Trophoblast cell (in vitro differentiated cells and primary cell): ENCODE measurements around the gene WDR49.

ENCODE experiments used
- DNase-seq, 2 donors: peaks; one replicate each; pipeline ENCODE4 v3.0.0-alpha.2; 2016
- H2AFZ ChIP-seq: 2 replicates; pipeline ENCODE4 v1.6.1; 2013; ENCODE audit warnings: low read length, moderate library complexity, mild to moderate bottlenecking; ENCODE audit not compliant: insufficient read depth, poor library complexity
- H2AK5ac ChIP-seq: 2 replicates; pipeline ENCODE4 v1.6.1; 2013; ENCODE audit warnings: mild to moderate bottlenecking, low read length
- H2BK120ac ChIP-seq: 2 replicates; pipeline ENCODE4 v1.6.1; 2013; ENCODE audit warnings: low read length, mild to moderate bottlenecking, moderate library complexity; ENCODE audit not compliant: insufficient read depth, poor library complexity
- H2BK12ac ChIP-seq: 2 replicates; pipeline ENCODE4 v1.6.1; 2013; ENCODE audit warnings: mild to moderate bottlenecking, low read length, moderate library complexity
- H2BK5ac ChIP-seq: 2 replicates; pipeline ENCODE4 v1.6.1; 2013; ENCODE audit warnings: low read length, low read depth, moderate library complexity, mild to moderate bottlenecking; ENCODE audit not compliant: poor library complexity
- H3K14ac ChIP-seq: 2 replicates; pipeline ENCODE4 v1.6.1; 2013; ENCODE audit warnings: mild to moderate bottlenecking, low read length
- H3K18ac ChIP-seq: 2 replicates; pipeline ENCODE4 v1.6.1; 2013; ENCODE audit warnings: mild to moderate bottlenecking, low read length
- H3K23ac ChIP-seq: 2 replicates; pipeline ENCODE4 v1.6.1; 2013; ENCODE audit warnings: low read length
- H3K27ac ChIP-seq: 2 replicates; pipeline ENCODE4 v1.5.1; 2013; ENCODE audit warnings: low read depth, mild to moderate bottlenecking, inconsistent platforms, low read length, moderate library complexity
- H3K27me3 ChIP-seq: 2 replicates; pipeline ENCODE4 v1.6.1; 2013; ENCODE audit warnings: inconsistent platforms, mild to moderate bottlenecking, low read length, moderate library complexity; ENCODE audit not compliant: insufficient read depth
- H3K36me3 ChIP-seq, 2 experiments: 1 replicate in 1 of 2; 2 replicates in 1 of 2; pipeline ENCODE4 v1.6.1; 2013; ENCODE audit warnings: low read length in 2 of 2, mild to moderate bottlenecking in 2 of 2, moderate library complexity in 1 of 2; ENCODE audit not compliant: insufficient read depth in 2 of 2, control insufficient read depth in 1 of 2
- H3K4ac ChIP-seq: 2 replicates; pipeline ENCODE4 v1.6.1; 2013; ENCODE audit warnings: low read depth, mild to moderate bottlenecking, low read length, moderate library complexity
- H3K4me1 ChIP-seq, 2 experiments: 1 replicate in 1 of 2; 2 replicates in 1 of 2; pipeline ENCODE4 v1.6.1; 2013; ENCODE audit warnings: low read length in 2 of 2, mild to moderate bottlenecking in 2 of 2, moderate library complexity in 1 of 2; ENCODE audit not compliant: insufficient read depth in 2 of 2, control insufficient read depth in 1 of 2
- H3K4me2 ChIP-seq: 2 replicates; pipeline ENCODE4 v1.6.1; 2013; ENCODE audit warnings: inconsistent platforms, mild to moderate bottlenecking, low read length, moderate library complexity
- H3K4me3 ChIP-seq: 2 replicates; pipeline ENCODE4 v1.5.1; 2013; ENCODE audit warnings: mild to moderate bottlenecking, low read depth, low read length, inconsistent platforms
- H3K79me1 ChIP-seq: one replicate; pipeline ENCODE4 v1.6.1; 2013; ENCODE audit warnings: low read length
- H3K79me2 ChIP-seq: 2 replicates; pipeline ENCODE4 v1.6.1; 2013; ENCODE audit warnings: low read length, mild to moderate bottlenecking; ENCODE audit not compliant: control insufficient read depth, insufficient read depth, poor library complexity
- H3K9ac ChIP-seq: 2 replicates; pipeline ENCODE4 v1.6.1; 2013; ENCODE audit warnings: mild to moderate bottlenecking, low read length
- H3K9me3 ChIP-seq: 2 replicates; pipeline ENCODE4 v1.6.1; 2013; ENCODE audit warnings: low read depth, mild to moderate bottlenecking, control low read depth, inconsistent platforms, low read length; ENCODE audit not compliant: insufficient read depth
- H4K12ac ChIP-seq: 2 replicates; pipeline ENCODE4 v1.6.1; 2013; ENCODE audit warnings: low read depth, mild to moderate bottlenecking, low read length, moderate library complexity
- H4K8ac ChIP-seq: 2 replicates; pipeline ENCODE4 v1.6.1; 2013; ENCODE audit warnings: low read depth, mild to moderate bottlenecking, low read length, moderate library complexity
- H4K91ac ChIP-seq: one replicate; pipeline ENCODE4 v1.6.1; 2013; ENCODE audit warnings: low read depth, mild to moderate bottlenecking, low read length, moderate library complexity
- WGBS: extraction: QIAGEN DNeasy Blood & Tissue Kit; methylation state at CpG from one replicate; pipeline ENCODE4 v1.1.7; 2013; ENCODE audit warnings: missing lambda C conversion rate; ENCODE audit not compliant: insufficient read length, insufficient coverage; ENCODE audit errors: extremely low coverage; 5-methylcytosine and 5-hydroxymethylcytosine counted together

The WDR49 gene

DNA sequence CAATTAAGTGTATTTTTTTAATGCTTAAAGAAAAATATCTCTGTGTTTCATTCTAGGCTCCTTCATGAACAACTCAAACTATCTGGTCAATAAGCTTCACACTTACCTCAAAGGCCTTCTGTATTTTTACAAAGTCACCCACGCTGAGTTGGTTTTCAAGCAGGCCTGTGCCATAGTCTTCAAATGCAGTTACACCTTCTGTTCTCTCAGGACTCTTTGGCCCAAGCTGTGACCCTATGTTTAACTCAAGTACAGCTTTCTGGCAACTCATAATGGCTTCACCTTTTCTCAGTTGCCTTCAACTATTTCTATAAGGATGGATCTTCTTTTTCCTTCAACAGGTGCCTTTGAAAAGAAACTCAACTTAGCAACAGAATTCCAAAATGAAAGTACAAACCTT lies 587 bp downstream of the WDR49 start:
- H2BK5ac ChIP-seq, result no peak overlapping the region
- H3K9me3 ChIP-seq, result no peaks in the 10 kb centered on the region
- WGBS, result no CpG with 5 or more reads among the region's 1 CpG
- no peak overlapping the region for H3K18ac ChIP-seq
- no peak overlapping the region for H2BK120ac ChIP-seq
- H3K4ac ChIP-seq, result no peak overlapping the region
- H3K79me2 ChIP-seq, result no peaks in the 10 kb centered on the region
- H3K9ac ChIP-seq, result no peak overlapping the region
- no peaks in the 10 kb centered on the region for H3K79me1 ChIP-seq
- no peak overlapping the region for H4K91ac ChIP-seq
- no peak overlapping the region for H4K12ac ChIP-seq
- no peak for DNase-seq
- H2AK5ac ChIP-seq, result no peak overlapping the region
- no peak overlapping the region for H3K4me3 ChIP-seq
- H2BK12ac ChIP-seq, result no peak overlapping the region
- no peak overlapping the region for H3K23ac ChIP-seq
- H3K27ac ChIP-seq, result no peak overlapping the region
- no peaks in the 10 kb centered on the region for H3K4me1 ChIP-seq
- no peak overlapping the region for H3K4me2 ChIP-seq
- H3K36me3 ChIP-seq, result no peaks in the 10 kb centered on the region
- no peak overlapping the region for H2AFZ ChIP-seq
- H3K27me3 ChIP-seq, result no peaks in the 10 kb centered on the region
- no peak overlapping the region for H3K14ac ChIP-seq
- no peak overlapping the region for H4K8ac ChIP-seq

DNA sequence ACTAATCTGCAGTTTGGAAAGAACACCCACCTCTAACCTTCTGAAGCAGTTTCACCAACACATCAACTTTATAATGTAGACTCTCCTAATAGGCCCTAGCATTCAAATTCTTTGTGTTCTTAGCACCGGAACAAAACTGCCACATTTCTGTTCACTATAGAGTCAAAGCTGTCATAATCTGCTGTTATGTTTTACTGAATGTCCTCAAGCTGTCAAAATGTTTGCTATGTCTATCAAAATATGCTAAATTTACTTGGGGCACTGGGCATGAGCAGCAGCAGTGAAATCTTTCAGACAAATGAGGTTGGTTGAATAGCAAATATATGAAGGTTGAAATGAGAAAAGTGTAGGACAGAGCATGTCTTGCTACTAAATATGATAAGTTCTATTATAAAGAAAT lies 1.9 kb downstream of the WDR49 start:
- Histone ChIP-seq H2AFZ (no peak overlapping the region), H4K8ac (no peak overlapping the region), H3K27me3 (no peaks in the 10 kb centered on the region), H3K27ac (no peak overlapping the region), H3K4me2 (no peak overlapping the region), H3K4me3 (no peak overlapping the region), H2AK5ac (no peak overlapping the region), H3K4me1 (no peaks in the 10 kb centered on the region), H4K12ac (no peak overlapping the region), H3K9ac (no peak overlapping the region), H2BK120ac (no peak overlapping the region), H3K79me1 (no peaks in the 10 kb centered on the region), H4K91ac (no peak overlapping the region), H3K9me3 (no peaks in the 10 kb centered on the region), H2BK12ac (no peak overlapping the region), H3K36me3 (no peaks in the 10 kb centered on the region), H3K14ac (no peak overlapping the region), H3K18ac (no peak overlapping the region), H3K23ac (no peak overlapping the region), H3K79me2 (no peaks in the 10 kb centered on the region), H3K4ac (no peak overlapping the region), H2BK5ac (no peak overlapping the region)
- no peak for DNase-seq
- no CpG with 5 or more reads among the region's 1 CpG for WGBS

DNA sequence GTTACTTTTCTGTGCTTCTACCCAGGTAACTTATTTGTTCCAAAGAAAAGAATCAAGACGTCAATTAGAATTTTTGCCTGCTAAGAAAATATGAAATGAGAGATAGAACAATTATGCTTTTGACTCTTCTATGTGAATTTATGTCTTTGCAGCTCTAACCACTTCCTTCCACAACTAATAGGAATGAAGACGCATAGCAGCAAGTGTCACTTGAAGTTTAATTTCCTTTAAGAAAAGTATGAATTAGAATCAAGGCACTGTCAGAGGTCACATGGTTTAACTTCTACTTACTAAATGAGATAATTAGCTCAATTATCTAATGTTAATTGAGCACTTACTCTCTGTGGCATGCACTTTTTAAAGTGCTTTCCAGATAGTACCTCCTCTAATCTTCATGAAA lies 3.3 kb downstream of the WDR49 start:
- DNase-seq, result no peak
- H4K91ac ChIP-seq, result no peak overlapping the region
- H3K4ac ChIP-seq, result no peak overlapping the region
- no peak overlapping the region for H3K23ac ChIP-seq
- no peaks in the 10 kb centered on the region for H3K36me3 ChIP-seq
- no peak overlapping the region for H3K14ac ChIP-seq
- no peaks in the 10 kb centered on the region for H3K27me3 ChIP-seq
- no peak overlapping the region for H2AK5ac ChIP-seq
- H3K27ac ChIP-seq, result no peak overlapping the region
- H2BK12ac ChIP-seq, result no peak overlapping the region
- H3K4me1 ChIP-seq, result no peaks in the 10 kb centered on the region
- H2BK120ac ChIP-seq, result no peak overlapping the region
- H3K18ac ChIP-seq, result no peak overlapping the region
- no peak overlapping the region for H4K12ac ChIP-seq
- H3K4me3 ChIP-seq, result no peak overlapping the region
- no peak overlapping the region for H3K9ac ChIP-seq
- H3K9me3 ChIP-seq, result no peaks in the 10 kb centered on the region
- no CpG with 5 or more reads among the region's 2 CpGs for WGBS
- H3K4me2 ChIP-seq, result no peak overlapping the region
- H3K79me2 ChIP-seq, result no peaks in the 10 kb centered on the region
- H2BK5ac ChIP-seq, result no peak overlapping the region
- no peaks in the 10 kb centered on the region for H3K79me1 ChIP-seq
- H2AFZ ChIP-seq, result no peak overlapping the region
- H4K8ac ChIP-seq, result no peak overlapping the region

DNA sequence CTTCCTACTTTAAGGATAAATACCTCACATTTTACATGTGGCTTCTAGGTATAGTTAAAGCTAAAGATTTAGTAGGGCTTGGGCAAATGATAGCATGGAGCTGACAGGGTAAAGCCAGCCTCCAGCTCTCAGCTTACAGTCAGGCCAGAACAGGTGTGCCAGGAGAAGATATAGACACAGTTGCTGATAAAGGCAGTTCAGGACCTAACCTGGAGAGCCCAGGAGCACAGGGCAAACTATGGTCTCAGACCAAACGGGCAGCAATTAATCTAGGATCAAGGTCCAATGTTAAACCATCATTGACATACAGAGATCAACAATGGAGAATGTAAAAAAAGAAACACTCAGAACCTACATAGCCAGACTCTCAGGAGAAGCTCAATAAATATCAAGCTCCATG lies 4.0 kb downstream of the WDR49 start:
- no peak overlapping the region for H2BK12ac ChIP-seq
- H2AK5ac ChIP-seq, result no peak overlapping the region
- no peak overlapping the region for H4K12ac ChIP-seq
- no peaks in the 10 kb centered on the region for H3K4me1 ChIP-seq
- H3K79me2 ChIP-seq, result no peaks in the 10 kb centered on the region
- H2AFZ ChIP-seq, result no peak overlapping the region
- H3K23ac ChIP-seq, result no peak overlapping the region
- H4K8ac ChIP-seq, result no peak overlapping the region
- H3K36me3 ChIP-seq, result no peaks in the 10 kb centered on the region
- no peak overlapping the region for H4K91ac ChIP-seq
- no peaks in the 10 kb centered on the region for H3K9me3 ChIP-seq
- no peaks in the 10 kb centered on the region for H3K79me1 ChIP-seq
- no peak overlapping the region for H3K4ac ChIP-seq
- no peak overlapping the region for H3K4me3 ChIP-seq
- H3K9ac ChIP-seq, result no peak overlapping the region
- H3K18ac ChIP-seq, result no peak overlapping the region
- H3K14ac ChIP-seq, result no peak overlapping the region
- no peak overlapping the region for H3K4me2 ChIP-seq
- no peak overlapping the region for H2BK5ac ChIP-seq
- no peak overlapping the region for H2BK120ac ChIP-seq
- H3K27me3 ChIP-seq, result no peaks in the 10 kb centered on the region
- no peak overlapping the region for H3K27ac ChIP-seq
- no CpG with 5 or more reads among the region's 1 CpG for WGBS
- no peak for DNase-seq
